ENCODE data around the gene RRAGB. TPM values are rescaled to one million over a fixed set of nuclear protein-coding genes. Genes with fewer than 3 reads are reported as not detected.
A peak's percentile ranks its signal among the peaks of the same experiment; 100 is the strongest.
"Not testable (repeated sequence)": the region's sequence is repeated elsewhere in the genome, so short reads cannot be mapped to it uniquely, and the experiment has no call there.

Gene RRAGB
- total RNA-seq, 1 experiment from 2014 or later = 22.6 TPM

GRCh38 chrX:55754861-55755294, 37.3 kb downstream of the RRAGB start:
- in situ Hi-C loops (cut with HindIII; ENCODE audit: low sequenced_read_pairs) = no loop called here

GRCh38 chrX:55758033-55758432, 40.5 kb downstream of the RRAGB start:
- in situ Hi-C loops (cut with HindIII; ENCODE audit: low sequenced_read_pairs) = no loop called here
- no peak for DNase-seq (ENCODE audit: low spot score)

More at GRCh38 chrX:55754861-55755294, 37.3 kb downstream of the RRAGB start:
- DNase-seq (ENCODE audit: low spot score) = no peak

GRCh38 chrX:55759478-55759877, 41.9 kb downstream of the RRAGB start:
- in situ Hi-C loops (cut with HindIII; ENCODE audit: low sequenced_read_pairs) = no loop called here
- no peak for DNase-seq (ENCODE audit: low spot score)

- in situ Hi-C loops (cut with HindIII; ENCODE audit: low sequenced_read_pairs) = no loop called here
- no peak for DNase-seq (ENCODE audit: low spot score)
These were observed 49.6 kb downstream of the RRAGB start for GRCh38 chrX:55767100-55767499.

- in situ Hi-C loops (cut with HindIII; ENCODE audit: low sequenced_read_pairs) = not testable (repeated sequence)
- peak; percentile 1 for DNase-seq (ENCODE audit: low spot score)
These were observed 56.9 kb downstream of the RRAGB start for GRCh38 chrX:55774419-55774818.

GRCh38 chrX:55777596-55777995, 60.0 kb downstream of the RRAGB start:
- in situ Hi-C loops (cut with HindIII; ENCODE audit: low sequenced_read_pairs) = no loop called here
- DNase-seq (ENCODE audit: low spot score) = no peak

GRCh38 chrX:55778322-55778721, 60.8 kb downstream of the RRAGB start:
- DNase-seq (ENCODE audit: low spot score) = no peak
- in situ Hi-C loops (cut with HindIII; ENCODE audit: low sequenced_read_pairs) = no loop called here

- in situ Hi-C loops (cut with HindIII; ENCODE audit: low sequenced_read_pairs) = no loop called here
- DNase-seq (ENCODE audit: low spot score) = no peak
These were observed 66.2 kb downstream of the RRAGB start for GRCh38 chrX:55783723-55784122.

- in situ Hi-C loops (cut with HindIII; ENCODE audit: low sequenced_read_pairs) = no loop called here
- no peak for DNase-seq (ENCODE audit: low spot score)
These were observed 69.5 kb downstream of the RRAGB start for GRCh38 chrX:55787063-55787462.

GRCh38 chrX:55787727-55788126, 70.2 kb downstream of the RRAGB start:
- no peak for DNase-seq (ENCODE audit: low spot score)
- in situ Hi-C loops (cut with HindIII; ENCODE audit: low sequenced_read_pairs) = no loop called here

- in situ Hi-C loops (cut with HindIII; ENCODE audit: low sequenced_read_pairs) = no loop called here
- no peak for DNase-seq (ENCODE audit: low spot score)
These were observed 76.9 kb downstream of the RRAGB start for GRCh38 chrX:55794405-55794804.

GRCh38 chrX:55796496-55796895, 78.9 kb downstream of the RRAGB start:
- in situ Hi-C loops (cut with HindIII; ENCODE audit: low sequenced_read_pairs) = no loop called here
- no peak for DNase-seq (ENCODE audit: low spot score)

GRCh38 chrX:55801811-55802210, 84.3 kb downstream of the RRAGB start:
- DNase-seq (ENCODE audit: low spot score) = no peak
- in situ Hi-C loops (cut with HindIII; ENCODE audit: low sequenced_read_pairs) = no loop called here

Other genes starting within 250 kb of the RRAGB start
- 3.3 and 8.1 TPM in 2 replicates for gene USP51, start 227.9 kb upstream of the RRAGB start, total RNA-seq (2014; rRNA removed; shearing (Covaris generic))
- not detected in 2 replicates for gene FOXR2, start 94.3 kb upstream of the RRAGB start, total RNA-seq (2014; rRNA removed; shearing (Covaris generic))